ENCODE data around the gene CA11.

- TF ChIP-seq USF1 (IDR thresholded peaks at IDR 0.05), result no peak
- no peak for TF ChIP-seq REST (IDR thresholded peaks at IDR 0.05; ENCODE audit: low read depth)
- TF ChIP-seq RAD21 (IDR thresholded peaks at IDR 0.05; ENCODE audit: low read depth), result no peak
- no peak for TF ChIP-seq FOXM1 (IDR thresholded peaks at IDR 0.05; ENCODE audit: borderline replicate concordance, low read depth)
- no peak for TF ChIP-seq EP300 (IDR thresholded peaks at IDR 0.05; ENCODE audit: borderline replicate concordance)
- TF ChIP-seq CREB1 (IDR thresholded peaks at IDR 0.05; ENCODE audit: low read depth), result no peak
- no peak for TF ChIP-seq TAF1 (IDR thresholded peaks at IDR 0.05; ENCODE audit: low read depth)
- TF ChIP-seq EGR1 (IDR thresholded peaks at IDR 0.05), result no peak
- TF ChIP-seq MAX (IDR thresholded peaks at IDR 0.05), result no peak
- no peak for TF ChIP-seq TEAD4 (IDR thresholded peaks at IDR 0.05)
- no peak for TF ChIP-seq TCF12 (IDR thresholded peaks at IDR 0.05; ENCODE audit: low read depth)
Observed at GRCh38 chr19:48661711-48662090, 15.7 kb upstream of the CA11 start.
